ENCODE measurements around the gene BCL7A. TPM values are rescaled to one million over a fixed set of nuclear protein-coding genes. Genes with fewer than 3 reads are reported as not detected.

BCL7A gene
- total and polyA plus RNA-seq, 2 experiments from 2014 or later, result 12.7 to 14.9 TPM

- Histone ChIP-seq H3K27me3 (ENCODE audit: insufficient read depth) (no peaks in the 10 kb centered on the region), H3K4me3 (no peak overlapping the region), H3K4me1 (ENCODE audit: insufficient read depth) (no peaks in the 10 kb centered on the region), H2AFZ (no peak overlapping the region), H4K20me1 (replicated peaks; ENCODE audit: insufficient read depth) (no peaks in the 10 kb centered on the region), H3K36me3 (ENCODE audit: insufficient read depth) (no peaks in the 10 kb centered on the region), H3F3A (replicated peaks; ENCODE audit: low read depth) (no peaks in the 10 kb centered on the region), H3K4me2 (no peak overlapping the region), H3K27ac (ENCODE audit: low read depth) (no peak overlapping the region), H3K9me2 (ENCODE audit: insufficient read depth) (no peaks in the 10 kb centered on the region), H3K79me2 (replicated peaks; ENCODE audit: insufficient read depth) (no peaks in the 10 kb centered on the region)
- no peaks in the 10 kb centered on the region for H3K36me3 Mint-ChIP-seq (ENCODE audit: low read depth)
- DNase-seq (ENCODE audit: low spot score), result no peak
- no peaks in the 10 kb centered on the region for H3K4me1 Mint-ChIP-seq
- no peak overlapping the region for H3K27ac Mint-ChIP-seq
- H3K4me3 Mint-ChIP-seq, result no peak overlapping the region
- H3K9me3 Mint-ChIP-seq, result peaks cover 7% of the 10 kb centered on the region; the same call in 2 of the 3 replicates
- no peak for ATAC-seq
- no peak for TF ChIP-seq CREB1 (CRISPR knock-in tag; IDR thresholded peaks at IDR 0.05; ENCODE audit: low read depth)
- TF ChIP-seq NANOG (IDR thresholded peaks at IDR 0.05; ENCODE audit: borderline replicate concordance), result no peak
- TF ChIP-seq ZNF462 (CRISPR knock-in tag; IDR thresholded peaks at IDR 0.05), result no peak
- no peak for TF ChIP-seq POLR2AphosphoS5 (IDR thresholded peaks at IDR 0.05; ENCODE audit: low read depth)
- peaks cover 2% of the 10 kb centered on the region for H3K27me3 Mint-ChIP-seq (ENCODE audit: insufficient read depth, low read depth, poor library complexity)
These were observed 29.4 kb upstream of the BCL7A start for GRCh38 chr12:121992059-121992879.
